H1 (cell line): ENCODE data around the gene PRKD1. TPM values are rescaled to one million over a fixed set of nuclear protein-coding genes. Genes with fewer than 3 reads are reported as not detected.

Experiments
- CTCF ChIA-PET: fragments of 300-600 bp; sonication (Branson Sonifier 250); formaldehyde crosslinking; loops from one replicate; lab custom pipeline; 2021; ENCODE audit not compliant: partially characterized antibody; lab: Charles Lee
- POLR2A ChIA-PET: fragments of 300-600 bp; sonication (Branson Sonifier 250); formaldehyde crosslinking; loops from one replicate; lab custom pipeline; 2021; ENCODE audit warnings: inconsistent platforms; ENCODE audit not compliant: partially characterized antibody; lab: Charles Lee
- DNase-seq, 2 experiments: peaks; one replicate each; pipeline versions ENCODE4 v3.0.0 to v3.0.0-alpha.2; 2010 to 2022; ENCODE audit warnings: low spot score in 2 of 2, low read depth in 1 of 2, mixed read lengths in 1 of 2
- FAIRE-seq: peaks from 2 replicates; lab custom pipeline; 2011; peaks lifted over from hg19 to GRCh38; lab: Jason Lieb, UNC
- H2AFZ ChIP-seq: 2 replicates; pipeline ENCODE4 v1.8.1; 2012; ENCODE audit warnings: low read length, inconsistent platforms
- H2AK5ac ChIP-seq: 2 replicates; pipeline ENCODE4 v1.6.1; 2013; ENCODE audit warnings: low read depth, low read length
- H2BK120ac ChIP-seq: replicated peaks from 2 replicates; pipeline ENCODE3; 2013; ENCODE audit warnings: low read depth, low read length, inconsistent platforms
- H2BK12ac ChIP-seq: 2 replicates; pipeline ENCODE4 v1.6.1; 2013; ENCODE audit warnings: low read depth, low read length
- H2BK15ac ChIP-seq: 2 replicates; pipeline ENCODE4 v1.6.1; 2013; ENCODE audit warnings: low read length
- H2BK20ac ChIP-seq: 2 replicates; pipeline ENCODE4 v1.6.1; 2013; ENCODE audit warnings: low read length
- H2BK5ac ChIP-seq: 2 replicates; pipeline ENCODE4 v1.6.1; 2013; ENCODE audit warnings: low read depth, low read length
- H3K14ac ChIP-seq: 2 replicates; pipeline ENCODE4 v1.6.1; 2013; ENCODE audit warnings: inconsistent platforms; ENCODE audit not compliant: insufficient read length
- H3K18ac ChIP-seq: 2 replicates; pipeline ENCODE4 v1.6.1; 2013; ENCODE audit warnings: low read length; ENCODE audit errors: extremely low read depth
- H3K23ac ChIP-seq: 2 replicates; pipeline ENCODE4 v1.6.1; 2013; ENCODE audit warnings: inconsistent platforms; ENCODE audit not compliant: insufficient read length
- H3K23me2 ChIP-seq: 2 replicates; pipeline ENCODE4 v1.6.1; 2013; ENCODE audit warnings: low read depth, low read length
- H3K27ac ChIP-seq: 2 replicates; pipeline ENCODE4 v1.6.1; 2011; ENCODE audit warnings: low read depth, low read length, inconsistent platforms
- H3K27me3 ChIP-seq, 4 experiments: replicated peaks in 1 of 4; 1 replicate in 1 of 4; 2 replicates in 3 of 4; pipeline versions ENCODE4 v1.6.1 to v1.8.1; 2011 to 2013; ENCODE audit warnings: low read length in 3 of 4, mild to moderate bottlenecking in 3 of 4, inconsistent platforms in 2 of 4, mixed read lengths in 2 of 4, moderate library complexity in 1 of 4; ENCODE audit not compliant: control insufficient read depth in 3 of 4, insufficient read depth in 3 of 4; ENCODE audit errors: extremely low read depth in 1 of 4
- H3K36me3 ChIP-seq, 4 experiments: 2 replicates each; pipeline versions ENCODE4 v1.6.1 to v1.8.1; 2011 to 2013; ENCODE audit warnings: mild to moderate bottlenecking in 4 of 4, low read length in 3 of 4, moderate library complexity in 2 of 4, control low read depth in 1 of 4, inconsistent platforms in 1 of 4; ENCODE audit not compliant: insufficient read depth in 4 of 4, control insufficient read depth in 2 of 4
- H3K4ac ChIP-seq: replicated peaks from 2 replicates; pipeline ENCODE3; 2013; ENCODE audit warnings: low read length, low read depth, mixed read lengths, inconsistent platforms; ENCODE audit not compliant: insufficient read length
- H3K4me1 ChIP-seq, 4 experiments: replicated peaks in 1 of 4; 1 replicate in 1 of 4; 2 replicates in 3 of 4; pipeline versions ENCODE4 v1.6.1 to v1.8.1; 2011 to 2013; ENCODE audit warnings: low read length in 3 of 4, inconsistent platforms in 2 of 4, mixed read lengths in 1 of 4; ENCODE audit not compliant: insufficient read depth in 4 of 4, control insufficient read depth in 3 of 4
- H3K4me2 ChIP-seq, 2 experiments: 2 replicates each; pipeline versions ENCODE4 v1.6.1 to v1.8.1; 2011 to 2013; ENCODE audit warnings: low read depth in 2 of 2, low read length in 2 of 2, control low read depth in 1 of 2, inconsistent platforms in 1 of 2, mild to moderate bottlenecking in 1 of 2; ENCODE audit not compliant: insufficient read depth in 1 of 2
- H3K4me3 ChIP-seq, 4 experiments: fragments of 200-600, 300-600 bp in 1 of 4; sonication (generic), shearing (Covaris generic), sonication (Bioruptor Twin) in 1 of 4; 2 replicates each; pipeline versions ENCODE4 v1.5.1 to v1.8.1; 2011 to 2016; ENCODE audit warnings: low read length in 4 of 4, low read depth in 3 of 4, control low read depth in 2 of 4, inconsistent platforms in 2 of 4, mild to moderate bottlenecking in 2 of 4, mixed read lengths in 1 of 4, moderate library complexity in 1 of 4; ENCODE audit not compliant: insufficient read depth in 2 of 4; ENCODE audit errors: extremely low read depth in 1 of 4
- H3K56ac ChIP-seq: replicated peaks from 2 replicates; pipeline ENCODE3; 2013; ENCODE audit warnings: low read depth, mild to moderate bottlenecking, mixed read lengths, low read length, inconsistent platforms; ENCODE audit not compliant: insufficient read length
- H3K79me1 ChIP-seq: 2 replicates; pipeline ENCODE4 v1.6.1; 2013; ENCODE audit warnings: low read depth, low read length, control low read depth
- H3K79me2 ChIP-seq, 2 experiments: 2 replicates each; pipeline versions ENCODE4 v1.6.1 to v1.8.1; 2012 to 2013; ENCODE audit warnings: low read length in 2 of 2, mild to moderate bottlenecking in 2 of 2, inconsistent platforms in 1 of 2; ENCODE audit not compliant: insufficient read depth in 2 of 2, control insufficient read depth in 1 of 2
- H3K9ac ChIP-seq, 4 experiments: replicated peaks in 1 of 4; 1 replicate in 1 of 4; 2 replicates in 3 of 4; pipeline versions ENCODE4 v1.6.1 to v1.8.1; 2011 to 2013; ENCODE audit warnings: low read depth in 3 of 4, low read length in 3 of 4, control low read depth in 2 of 4, mild to moderate bottlenecking in 2 of 4, moderate library complexity in 2 of 4, inconsistent platforms in 1 of 4; ENCODE audit errors: extremely low read depth in 1 of 4
- H3K9me3 ChIP-seq, 2 experiments: 2 replicates each; pipeline versions ENCODE4 v1.6.1 to v1.8.1; 2012 to 2013; ENCODE audit warnings: mild to moderate bottlenecking in 2 of 2, moderate library complexity in 2 of 2, control low read depth in 1 of 2, inconsistent platforms in 1 of 2, low read depth in 1 of 2, low read length in 1 of 2, mixed read lengths in 1 of 2; ENCODE audit not compliant: insufficient read depth in 2 of 2
- H4K20me1 ChIP-seq, 2 experiments: replicated peaks in 1 of 2; 2 replicates each; pipeline versions ENCODE3 to v1.8.1; 2011 to 2013; ENCODE audit warnings: inconsistent platforms in 2 of 2, low read length in 2 of 2, mild to moderate bottlenecking in 1 of 2; ENCODE audit not compliant: insufficient read depth in 2 of 2, control insufficient read depth in 1 of 2
- H4K5ac ChIP-seq: 2 replicates; pipeline ENCODE4 v1.6.1; 2013; ENCODE audit warnings: low read length, low read depth, mixed read lengths, inconsistent platforms; ENCODE audit not compliant: insufficient read length
- H4K8ac ChIP-seq: 2 replicates; pipeline ENCODE4 v1.8.0; 2013; ENCODE audit warnings: mild to moderate bottlenecking, moderate library complexity, low read length, inconsistent platforms; ENCODE audit not compliant: insufficient read depth; ENCODE audit errors: extremely low read depth
- H4K91ac ChIP-seq: replicated peaks from 2 replicates; pipeline ENCODE3; 2013; ENCODE audit warnings: low read length, mixed read lengths, inconsistent platforms; ENCODE audit not compliant: insufficient read length
- CEBPB ChIP-seq: IDR thresholded peaks from 2 replicates; pipeline ENCODE4 v1.6.1; 2012; ENCODE audit warnings: low read depth, low read length
- E2F6 ChIP-seq: IDR thresholded peaks from 2 replicates; pipeline ENCODE4 v1.6.1; 2012; ENCODE audit warnings: inconsistent platforms
- GTF2F1 ChIP-seq: IDR thresholded peaks from 2 replicates; pipeline ENCODE4 v1.6.1; 2012; ENCODE audit warnings: low read depth, low read length, improper control_type of control experiment, borderline replicate concordance
- HDAC2 ChIP-seq, 2 experiments: fragments of 300-600 bp in 1 of 2; sonication (generic) in 1 of 2; IDR thresholded peaks; 2 replicates each; pipeline ENCODE4 v1.6.1; 2011 to 2012; ENCODE audit warnings: low read depth in 2 of 2, low read length in 2 of 2, mild to moderate bottlenecking in 2 of 2, moderate library complexity in 2 of 2, borderline replicate concordance in 1 of 2, inconsistent platforms in 1 of 2
- NANOG ChIP-seq: IDR thresholded peaks from 2 replicates; pipeline ENCODE4 v1.6.1; 2011; ENCODE audit warnings: low read length, low read depth, mild to moderate bottlenecking, inconsistent platforms; ENCODE audit not compliant: insufficient read depth, poor library complexity, severe bottlenecking
- POLR2AphosphoS5 ChIP-seq: IDR thresholded peaks from 2 replicates; pipeline ENCODE4 v1.6.1; 2011; ENCODE audit warnings: low read depth, low read length
- RFX5 ChIP-seq: IDR thresholded peaks from 2 replicates; pipeline ENCODE4 v1.6.1; 2011; ENCODE audit warnings: low read depth, low read length, improper control_type of control experiment, borderline replicate concordance
- RNF2 ChIP-seq: fragments of 200-900, 300-1000 bp; sonication (generic); IDR thresholded peaks from 2 replicates; pipeline ENCODE4 v1.7.1; 2016; ENCODE audit warnings: borderline replicate concordance, low read depth, mild to moderate bottlenecking, antibody characterized with exemption, low read length; ENCODE audit not compliant: poor library complexity, severe bottlenecking; ENCODE audit errors: missing control alignments
- SIX5 ChIP-seq: IDR thresholded peaks from 2 replicates; pipeline ENCODE4 v1.6.1; 2011; ENCODE audit warnings: mild to moderate bottlenecking, low read depth, low read length
- TAF7 ChIP-seq: optimal IDR thresholded peaks from 2 replicates; pipeline ENCODE3; 2011; ENCODE audit warnings: low read depth, mild to moderate bottlenecking, inconsistent platforms, low read length, moderate library complexity, borderline replicate concordance
- TEAD4 ChIP-seq: IDR thresholded peaks from 2 replicates; pipeline ENCODE4 v1.6.1; 2012; ENCODE audit warnings: low read depth, low read length, inconsistent platforms, mixed read lengths
- YY1 ChIP-seq: IDR thresholded peaks from 2 replicates; pipeline ENCODE4 v1.6.1; 2011; ENCODE audit warnings: low read depth, mild to moderate bottlenecking, low read length
- ZNF274 ChIP-seq: IDR thresholded peaks from 2 replicates; pipeline ENCODE4 v1.7.0; 2012; ENCODE audit warnings: low read length, borderline replicate concordance; ENCODE audit errors: extremely low read depth
- polyA plus RNA-seq, 7 experiments: library from polyadenylated mRNA; depleted of rRNA in 3 of 7; stranded (reverse) in 5 of 7; unstranded in 2 of 7; fragments of >200 nt in 5 of 7; fragments of 200-250 nt in 2 of 7; gene quantifications; 1 replicate in 5 of 7; 2 replicates in 1 of 7; 4 replicates in 1 of 7; pipeline versions ENCODE4 v1.2.1 to v1.2.3, GENCODE V29; 2011 to 2013; ENCODE audit warnings: missing spikeins in 2 of 7, mixed read lengths in 2 of 7
- total RNA-seq: library from RNA; stranded (reverse); fragmentation: NEBNext Ultra II Directional; extraction: Animal tissue kit (Norgen Biotek cat#: 25700); gene quantifications from 2 replicates; pipeline ENCODE4 v1.2.1, GENCODE V29; 2021

Gene PRKD1
- total and polyA plus RNA-seq, 2 of the 8 experiments (the other 6 are each of a cell fraction or from before 2014, with no cell fraction given): 3.6 to 6.8 TPM

GRCh38 chr14:29944091-29944490 is 16.4 kb upstream of the PRKD1 start:
- peaks cover 0 to 6% (median 4%) of the 10 kb centered on the region in 4 experiments; a peak in 3 of 7 replicates for H3K4me1 ChIP-seq
- CTCF ChIA-PET: no interaction called here
- H4K91ac ChIP-seq: no peak overlapping the region
- POLR2A ChIA-PET: no interaction called here
- no peak overlapping the region for H3K18ac ChIP-seq
- peaks cover 0 to 9% (median 4%) of the 10 kb centered on the region in 4 experiments; a peak in 4 of 7 replicates for H3K27me3 ChIP-seq
- no peaks in the 10 kb centered on the region for H3K79me2 ChIP-seq
- H2BK12ac ChIP-seq: no peak overlapping the region
- no peak overlapping the region for H2AFZ ChIP-seq
- H2BK5ac ChIP-seq: no peak overlapping the region
- FAIRE-seq (no peak), DNase-seq (no peak)
- no peak overlapping the region for H3K27ac ChIP-seq
- H3K23ac ChIP-seq: no peak overlapping the region
- H2AK5ac ChIP-seq: no peak overlapping the region
- H3K9me3 ChIP-seq: 0 out of 4 replicates have a peak, but pooled peaks cover 2 to 3% of the 10 kb centered on the region in 2 experiments
- H4K5ac ChIP-seq: no peak overlapping the region
- no peaks in the 10 kb centered on the region for H4K20me1 ChIP-seq
- no peak overlapping the region for H2BK120ac ChIP-seq
- no peak overlapping the region for H2BK20ac ChIP-seq
- no peak overlapping the region for H3K56ac ChIP-seq
- no peaks in the 10 kb centered on the region for H3K79me1 ChIP-seq
- H3K23me2 ChIP-seq: no peaks in the 10 kb centered on the region
- H4K8ac ChIP-seq: no peak overlapping the region
- no peak overlapping the region for H3K4ac ChIP-seq
- no peak overlapping the region for H3K4me2 ChIP-seq
- H2BK15ac ChIP-seq: no peak overlapping the region
- H3K14ac ChIP-seq: no peak overlapping the region
- no peak overlapping the region for H3K9ac ChIP-seq
- no peaks in the 10 kb centered on the region for H3K36me3 ChIP-seq
- no peak overlapping the region for H3K4me3 ChIP-seq
- TF ChIP-seq SIX5 (no peak), TEAD4 (no peak), HDAC2 (IDR thresholded peaks at IDR 0.05; ENCODE audit: borderline replicate concordance in 1 of 2, low read depth in 2 of 2, low read length in 2 of 2) (no peak), YY1 (no peak), RNF2 (no peak), E2F6 (no peak), GTF2F1 (no peak), RFX5 (no peak), TAF7 (no peak), ZNF274 (no peak), NANOG (no peak), CEBPB (no peak), POLR2AphosphoS5 (no peak)
